ENCODE measurements around the gene SLC6A7. TPM values are rescaled to one million over a fixed set of nuclear protein-coding genes. Genes with fewer than 3 reads are reported as not detected.

SLC6A7 gene
- polyA plus RNA-seq, 1 experiment: not detected

GRCh38 chr5:150239794-150240122 lies 49.9 kb downstream of the SLC6A7 start:
- no peaks in the 10 kb centered on the region for H3K36me3 ChIP-seq (ENCODE audit: control insufficient read depth, insufficient read depth, low read length)
- CTCF ChIA-PET: interaction anchor here (1.1 kb wide), 1 partner anchor 15 kb away, joined by 3 read pairs; no protein-coding TSS in a partner anchor
- TF ChIP-seq CTCF (IDR thresholded peaks at IDR 0.05; ENCODE audit: insufficient read depth, low read depth, low read length): no peak
- no peak for DNase-seq (ENCODE audit: low read depth)
- no peaks in the 10 kb centered on the region for H3K27me3 ChIP-seq (ENCODE audit: control insufficient read depth, insufficient read depth, low read length)
- POLR2A ChIA-PET: no interaction called here
- no peak overlapping the region for H3K4me3 ChIP-seq (ENCODE audit: low read depth, low read length)

- ChIA-PET POLR2A (no interaction called here), CTCF (no interaction called here)
- Histone ChIP-seq H3K4me3 (ENCODE audit: low read depth, low read length) (no peak overlapping the region), H3K27me3 (ENCODE audit: control insufficient read depth, insufficient read depth, low read length) (no peaks in the 10 kb centered on the region), H3K36me3 (ENCODE audit: control insufficient read depth, insufficient read depth, low read length) (no peaks in the 10 kb centered on the region)
- no peak for TF ChIP-seq CTCF (IDR thresholded peaks at IDR 0.05; ENCODE audit: insufficient read depth, low read depth, low read length)
- no peak for DNase-seq (ENCODE audit: low read depth)
Measured at GRCh38 chr5:150241298-150242160, 51.7 kb downstream of the SLC6A7 start.

DNA sequence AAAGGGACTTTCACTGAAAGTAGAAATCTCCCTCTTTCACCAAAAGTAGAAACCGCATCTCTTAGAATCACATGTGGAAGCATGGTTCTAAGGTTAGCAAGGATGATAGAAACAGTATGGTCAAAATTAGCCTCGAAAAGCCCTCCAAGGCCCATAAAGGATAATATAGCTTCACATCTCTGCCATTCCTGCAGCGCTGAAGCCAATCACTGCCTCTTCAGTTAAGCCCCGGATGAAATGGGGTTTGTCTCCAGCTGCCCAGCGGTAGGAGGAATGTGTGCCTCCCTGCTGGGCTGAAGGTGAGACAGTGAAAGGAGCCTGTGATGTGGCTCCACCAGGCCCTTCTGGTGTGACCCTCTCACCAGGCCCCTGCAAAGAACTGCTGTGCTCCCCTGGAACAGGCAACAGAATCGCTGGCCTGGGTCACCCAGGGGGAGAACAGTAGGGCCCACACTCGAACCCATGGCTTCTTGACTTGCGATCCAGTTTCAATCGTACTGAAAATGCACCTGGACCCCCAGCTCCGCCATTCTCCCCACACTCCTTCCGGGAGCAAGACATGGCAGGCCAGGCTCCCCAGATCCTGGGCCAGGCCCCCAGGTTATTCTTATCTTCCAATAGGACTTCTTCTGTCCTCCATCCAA lies 52.5 kb downstream of the SLC6A7 start:
- no peak for TF ChIP-seq CTCF (IDR thresholded peaks at IDR 0.05; ENCODE audit: insufficient read depth, low read depth, low read length)
- H3K36me3 ChIP-seq (ENCODE audit: control insufficient read depth, insufficient read depth, low read length): no peaks in the 10 kb centered on the region
- no peak for DNase-seq (ENCODE audit: low read depth)
- H3K27me3 ChIP-seq (ENCODE audit: control insufficient read depth, insufficient read depth, low read length): no peaks in the 10 kb centered on the region
- POLR2A ChIA-PET: no interaction called here
- H3K4me3 ChIP-seq (ENCODE audit: low read depth, low read length): no peak overlapping the region
- CTCF ChIA-PET: interaction anchor here (1.0 kb wide), 1 partner anchor 8 kb away, joined by 4 read pairs; no protein-coding TSS in a partner anchor

DNA sequence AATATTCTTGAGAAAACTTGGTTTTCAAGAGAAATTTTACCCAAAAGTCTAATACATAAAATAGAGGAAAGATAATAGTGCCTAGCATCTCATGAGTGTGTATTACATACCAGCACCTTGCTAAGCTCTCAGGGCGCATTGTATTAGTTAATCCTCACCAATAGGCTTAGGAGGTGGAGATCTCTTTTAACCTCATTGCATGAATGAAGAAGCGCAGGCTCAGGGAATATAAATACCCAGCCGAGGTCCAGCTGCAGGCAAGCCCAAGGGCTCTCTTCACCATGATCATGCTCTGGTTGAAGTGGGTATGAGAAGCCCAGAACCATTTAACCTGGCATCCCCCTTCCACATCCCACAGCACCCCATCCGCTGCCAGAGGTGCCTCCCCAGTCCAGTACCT lies 53.7 kb downstream of the SLC6A7 start:
- Histone ChIP-seq H3K27me3 (ENCODE audit: control insufficient read depth, insufficient read depth, low read length) (no peaks in the 10 kb centered on the region), H3K4me3 (ENCODE audit: low read depth, low read length) (no peak overlapping the region), H3K36me3 (ENCODE audit: control insufficient read depth, insufficient read depth, low read length) (no peaks in the 10 kb centered on the region)
- ChIA-PET POLR2A (no interaction called here), CTCF (no interaction called here)
- TF ChIP-seq CTCF (IDR thresholded peaks at IDR 0.05; ENCODE audit: insufficient read depth, low read depth, low read length): no peak
- DNase-seq (ENCODE audit: low read depth): no peak

DNA sequence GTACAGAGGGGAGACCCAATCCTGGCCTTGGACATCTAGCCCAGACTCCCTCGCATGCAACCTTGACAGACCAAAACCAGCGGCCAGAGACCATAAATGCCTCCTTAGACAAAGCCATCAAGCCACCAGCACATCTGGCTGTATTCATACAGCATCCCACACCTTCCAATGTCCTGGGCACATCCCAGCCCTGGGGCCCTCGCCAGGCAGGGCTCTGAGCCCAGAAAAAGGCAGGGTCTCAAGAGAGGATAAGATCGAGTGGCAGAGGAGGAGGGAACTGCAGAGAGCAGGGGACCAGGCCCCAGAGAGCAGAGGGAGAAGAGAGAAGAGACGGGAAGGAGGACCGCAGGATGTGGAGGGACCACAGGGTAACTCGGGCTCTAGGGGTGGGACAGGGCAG lies 54.3 kb downstream of the SLC6A7 start:
- ChIA-PET POLR2A (no interaction called here), CTCF (no interaction called here)
- H3K4me3 ChIP-seq (ENCODE audit: low read depth, low read length): no peak overlapping the region
- no peaks in the 10 kb centered on the region for H3K27me3 ChIP-seq (ENCODE audit: control insufficient read depth, insufficient read depth, low read length)
- DNase-seq (ENCODE audit: low read depth): no peak
- no peak for TF ChIP-seq CTCF (IDR thresholded peaks at IDR 0.05; ENCODE audit: insufficient read depth, low read depth, low read length)
- no peaks in the 10 kb centered on the region for H3K36me3 ChIP-seq (ENCODE audit: control insufficient read depth, insufficient read depth, low read length)
